ENCODE results near the gene PTHLH.

PTHLH gene

GRCh38 chr12:27972721-27973120 lies at the start of gene PTHLH:
PTHLH (minus strand) TSS chr12:27972733; CDS start chr12:27969494, 3,239 bp downstream.
- TF ChIP-seq, protein P1, sequence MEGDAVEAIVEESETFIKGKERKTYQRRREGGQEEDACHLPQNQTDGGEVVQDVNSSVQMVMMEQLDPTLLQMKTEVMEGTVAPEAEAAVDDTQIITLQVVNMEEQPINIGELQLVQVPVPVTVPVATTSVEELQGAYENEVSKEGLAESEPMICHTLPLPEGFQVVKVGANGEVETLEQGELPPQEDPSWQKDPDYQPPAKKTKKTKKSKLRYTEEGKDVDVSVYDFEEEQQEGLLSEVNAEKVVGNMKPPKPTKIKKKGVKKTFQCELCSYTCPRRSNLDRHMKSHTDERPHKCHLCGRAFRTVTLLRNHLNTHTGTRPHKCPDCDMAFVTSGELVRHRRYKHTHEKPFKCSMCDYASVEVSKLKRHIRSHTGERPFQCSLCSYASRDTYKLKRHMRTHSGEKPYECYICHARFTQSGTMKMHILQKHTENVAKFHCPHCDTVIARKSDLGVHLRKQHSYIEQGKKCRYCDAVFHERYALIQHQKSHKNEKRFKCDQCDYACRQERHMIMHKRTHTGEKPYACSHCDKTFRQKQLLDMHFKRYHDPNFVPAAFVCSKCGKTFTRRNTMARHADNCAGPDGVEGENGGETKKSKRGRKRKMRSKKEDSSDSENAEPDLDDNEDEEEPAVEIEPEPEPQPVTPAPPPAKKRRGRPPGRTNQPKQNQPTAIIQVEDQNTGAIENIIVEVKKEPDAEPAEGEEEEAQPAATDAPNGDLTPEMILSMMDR (IDR thresholded peaks at IDR 0.05; ENCODE audit: low read depth, low read length), result no peak

GRCh38 chr12:28021704-28022103 lies 49.2 kb upstream of the PTHLH start:
- TF ChIP-seq, protein P1 (IDR thresholded peaks at IDR 0.05; ENCODE audit: low read depth, low read length), result no peak
- no peak for DNase-seq (ENCODE audit: extremely low read depth, low read depth)

More at GRCh38 chr12:27972721-27973120, at the start of gene PTHLH:
- no peak for DNase-seq (ENCODE audit: extremely low read depth, low read depth)

GRCh38 chr12:28017873-28018255 lies 45.3 kb upstream of the PTHLH start:
- TF ChIP-seq, protein P1 (IDR thresholded peaks at IDR 0.05; ENCODE audit: low read depth, low read length), result no peak
- DNase-seq (ENCODE audit: extremely low read depth, low read depth), result no peak

DNA sequence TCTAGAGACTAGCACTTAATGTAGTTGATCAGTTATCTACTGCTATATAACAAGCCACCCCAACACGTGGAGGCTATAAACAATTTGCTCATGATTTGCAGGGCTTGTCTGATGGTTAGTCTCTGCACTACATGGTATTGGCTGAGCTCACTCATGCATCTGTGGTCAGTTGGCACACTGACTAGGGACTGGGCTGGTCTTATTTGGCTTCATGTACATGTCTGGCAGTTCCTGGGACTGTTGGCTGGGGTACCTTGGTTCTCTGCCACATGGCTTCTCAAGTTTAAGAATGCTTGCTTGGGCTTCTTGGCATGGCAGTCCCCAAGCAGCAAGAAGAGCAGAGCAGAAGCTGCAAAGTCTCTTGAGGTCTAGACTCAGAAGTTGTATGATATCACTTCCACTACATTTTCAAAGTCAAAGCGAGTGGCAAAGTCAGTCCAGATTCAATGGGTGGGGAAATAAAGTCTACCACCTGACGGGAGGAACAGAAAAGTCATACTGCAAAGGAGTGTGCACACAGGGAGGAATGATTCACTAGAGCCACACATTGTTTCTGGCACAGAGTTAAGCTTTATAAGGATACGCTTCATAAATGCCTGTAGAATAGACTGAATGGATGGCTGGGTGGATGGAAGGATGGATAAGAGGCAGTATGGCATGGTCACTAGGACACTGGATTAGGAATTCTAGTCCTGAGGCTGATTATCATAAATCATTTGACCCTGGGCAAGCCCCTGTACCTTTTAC lies 44.8 kb upstream of the PTHLH start:
- DNase-seq (ENCODE audit: extremely low read depth, low read depth), result no peak
- TF ChIP-seq, protein P1 (IDR thresholded peaks at IDR 0.05; ENCODE audit: low read depth, low read length), result no peak

DNA sequence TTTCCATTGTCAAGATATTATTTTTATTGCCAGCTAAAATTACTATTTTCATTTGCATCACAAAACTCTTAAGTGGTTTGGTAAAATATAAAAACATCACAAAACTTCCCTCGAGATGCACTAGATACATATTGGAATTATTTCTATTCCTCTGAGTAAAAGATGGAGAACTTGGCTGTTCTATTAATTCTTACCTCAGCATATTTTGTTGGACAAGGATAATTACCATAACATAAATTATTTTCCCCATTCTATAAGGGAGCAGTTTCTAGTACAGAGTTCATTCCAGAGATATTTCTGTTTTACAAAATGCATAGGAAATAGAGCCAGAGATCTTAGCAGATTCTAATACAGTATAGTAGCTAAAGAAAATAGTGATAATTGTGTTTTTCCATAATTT lies 42.6 kb upstream of the PTHLH start:
- DNase-seq (ENCODE audit: extremely low read depth, low read depth), result no peak
- TF ChIP-seq, protein P1 (IDR thresholded peaks at IDR 0.05; ENCODE audit: low read depth, low read length), result no peak

- no peak for DNase-seq (ENCODE audit: extremely low read depth, low read depth)
- TF ChIP-seq, protein P1 (IDR thresholded peaks at IDR 0.05; ENCODE audit: low read depth, low read length), result no peak
Measured at GRCh38 chr12:28014196-28014595, 41.7 kb upstream of the PTHLH start.

DNA sequence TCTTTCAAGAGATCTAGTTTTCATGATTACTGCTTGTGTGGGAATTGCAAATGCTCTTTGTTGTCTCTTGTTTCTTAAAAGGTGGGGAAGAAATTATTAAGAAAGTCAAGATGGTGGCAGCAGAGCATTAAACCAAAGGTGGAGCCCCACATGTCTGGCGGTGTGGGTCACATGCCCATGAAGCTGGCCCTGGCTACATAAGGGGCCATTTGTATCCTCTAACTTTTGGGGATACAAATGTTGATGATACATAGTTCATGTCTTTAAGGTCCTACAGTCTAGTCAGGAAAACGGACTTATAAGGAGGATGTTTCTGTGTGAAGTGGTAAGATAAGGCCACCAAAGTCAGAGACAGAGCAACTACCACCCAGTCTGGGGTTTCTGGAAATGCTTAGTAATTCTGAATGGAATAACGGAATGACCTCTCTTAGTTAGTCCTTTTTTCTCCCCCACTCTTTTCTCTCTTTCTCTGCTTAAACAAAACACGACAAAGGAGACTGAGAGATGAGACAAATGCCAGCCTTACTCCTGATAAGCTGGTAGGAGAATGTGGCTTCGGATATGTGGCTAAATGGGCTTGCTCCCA lies 39.9 kb upstream of the PTHLH start:
- DNase-seq (ENCODE audit: extremely low read depth, low read depth), result no peak

More for the DNA sequence above, 39.9 kb upstream of the PTHLH start:
- TF ChIP-seq, protein P1 (IDR thresholded peaks at IDR 0.05; ENCODE audit: low read depth, low read length), result no peak
